ENCODE data around the gene KLRF2. TPM values are rescaled to one million over a fixed set of nuclear protein-coding genes. Genes with fewer than 3 reads are reported as not detected.

The KLRF2 gene
- total RNA-seq, 1 donor from 2014 or later = not detected

- DNase-seq = no peak
Observed at GRCh38 chr12:9888665-9889273, 7.5 kb downstream of the KLRF2 start.

DNA sequence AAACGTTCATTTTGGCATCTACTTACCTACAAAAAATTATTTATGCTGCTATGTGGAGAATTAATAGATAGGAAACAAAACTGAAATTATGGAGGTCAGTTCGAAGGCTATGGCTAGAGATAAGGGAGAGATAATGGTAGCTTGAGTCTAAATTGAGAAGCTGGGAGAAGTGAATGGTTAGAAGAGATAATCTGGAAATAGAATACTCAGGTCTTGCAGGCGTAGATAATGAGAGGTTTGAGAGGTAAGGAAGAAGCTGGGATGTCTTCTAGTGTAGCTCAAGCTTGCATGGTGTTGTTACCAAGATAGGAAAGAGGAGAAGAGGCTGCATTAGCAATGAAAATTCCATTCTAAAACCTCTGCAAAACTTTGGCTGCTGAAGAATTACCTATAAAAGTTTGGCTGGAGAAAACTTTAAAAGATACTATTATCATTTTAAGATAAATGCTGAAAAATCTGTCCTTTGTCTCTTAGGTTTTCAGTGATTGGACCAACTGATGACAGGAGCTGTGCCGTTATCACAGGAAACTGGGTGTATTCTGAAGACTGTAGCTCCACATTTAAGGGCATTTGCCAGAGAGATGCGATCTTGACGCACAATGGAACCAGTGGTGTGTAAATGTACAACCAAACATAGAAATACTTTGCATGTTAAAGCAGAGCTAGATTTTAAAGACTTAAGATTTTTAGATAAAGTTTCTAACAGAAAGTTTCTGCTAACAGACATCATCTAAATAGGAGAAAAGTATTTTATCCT, 14.1 kb downstream of the KLRF2 start:
- no peak for DNase-seq

- no peak for DNase-seq
Observed at GRCh38 chr12:9897535-9897934, 16.2 kb downstream of the KLRF2 start.

DNA sequence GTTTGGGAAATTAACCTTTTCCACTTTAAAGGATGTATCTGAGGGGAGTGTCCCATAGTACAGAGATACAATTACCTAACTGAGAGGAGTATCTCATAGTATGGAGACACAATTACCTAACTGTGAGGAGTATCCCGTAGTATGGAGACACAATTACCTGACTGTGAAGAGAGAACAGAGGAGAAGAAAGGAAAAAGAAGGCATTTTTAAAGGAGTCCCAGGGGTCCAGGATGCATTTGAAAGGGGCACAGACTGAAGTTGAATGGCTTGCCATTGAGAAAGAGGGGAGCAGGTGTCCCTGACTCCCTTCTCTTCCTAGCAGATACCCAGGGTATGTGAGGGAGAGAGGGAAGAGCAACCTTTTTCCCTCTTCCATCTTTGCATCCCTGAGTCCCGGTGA, 17.9 kb downstream of the KLRF2 start:
- DNase-seq = no peak

- DNase-seq = no peak
Observed at GRCh38 chr12:9900930-9901329, 19.6 kb downstream of the KLRF2 start.

- DNase-seq = no peak
Observed at GRCh38 chr12:9902539-9903228, 21.4 kb downstream of the KLRF2 start.

- DNase-seq = no peak
Observed at GRCh38 chr12:9906873-9907272, 25.6 kb downstream of the KLRF2 start.

- DNase-seq = no peak
Observed at GRCh38 chr12:9907769-9908168, 26.5 kb downstream of the KLRF2 start.

GRCh38 chr12:9908350-9908749, 27.1 kb downstream of the KLRF2 start:
- DNase-seq = no peak

DNA sequence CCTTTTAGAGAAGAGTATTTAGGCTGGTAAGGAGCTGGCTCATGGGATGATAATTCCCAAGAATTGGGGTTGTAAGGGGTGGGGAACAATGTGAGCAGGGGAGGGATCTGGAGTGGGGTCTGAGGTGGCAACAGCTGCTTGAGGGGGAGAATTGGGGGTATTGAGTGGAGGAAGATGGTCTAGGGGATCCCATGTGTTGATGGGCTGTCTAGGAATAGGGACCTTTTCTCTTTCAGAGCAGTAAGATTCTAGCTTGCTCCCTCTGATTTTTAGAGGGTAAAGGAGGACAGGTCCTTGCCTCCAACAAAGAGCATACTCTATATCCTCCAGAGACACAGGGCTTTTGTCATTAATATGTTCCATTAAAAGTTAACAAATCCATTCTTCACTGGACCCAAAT, 28.4 kb downstream of the KLRF2 start:
- DNase-seq = no peak

DNA sequence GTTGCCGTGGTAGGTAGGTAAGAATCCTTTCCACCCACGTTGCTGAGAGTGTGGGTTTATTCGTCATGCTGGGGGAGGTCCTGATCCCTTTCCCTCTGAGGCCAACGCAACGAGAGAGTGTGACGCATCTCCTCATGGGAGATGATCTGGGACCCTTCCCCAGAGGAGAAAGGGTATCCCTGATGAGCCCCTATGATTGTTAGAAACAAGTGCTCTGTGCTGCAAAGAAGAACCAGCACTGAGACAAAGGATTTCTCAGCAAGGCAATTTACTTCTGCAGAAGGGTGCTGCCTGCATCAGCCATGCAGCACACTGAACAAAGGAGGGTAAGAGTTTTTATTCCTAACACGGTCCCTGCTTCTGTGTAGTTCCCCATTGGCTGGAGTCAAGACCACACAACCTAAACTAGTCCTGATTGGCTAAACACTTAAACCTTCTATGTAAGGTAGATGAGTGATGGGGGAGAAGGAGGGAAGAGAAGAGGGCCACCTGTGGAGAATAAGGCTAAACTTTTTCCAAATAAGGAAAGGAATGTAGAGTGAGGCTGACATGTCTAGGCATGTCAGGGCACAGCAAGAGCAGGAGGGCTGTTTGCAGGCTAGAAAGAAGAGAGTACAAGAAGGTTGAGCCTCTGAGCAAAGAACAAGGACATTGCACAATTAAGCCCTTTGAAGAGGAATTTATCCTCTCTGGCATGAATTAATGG, 29.6 kb downstream of the KLRF2 start:
- DNase-seq = no peak

- DNase-seq = no peak
Observed at GRCh38 chr12:9911708-9912107, 30.4 kb downstream of the KLRF2 start.

- no peak for DNase-seq
Observed at GRCh38 chr12:9919443-9919842, 38.2 kb downstream of the KLRF2 start.

DNA sequence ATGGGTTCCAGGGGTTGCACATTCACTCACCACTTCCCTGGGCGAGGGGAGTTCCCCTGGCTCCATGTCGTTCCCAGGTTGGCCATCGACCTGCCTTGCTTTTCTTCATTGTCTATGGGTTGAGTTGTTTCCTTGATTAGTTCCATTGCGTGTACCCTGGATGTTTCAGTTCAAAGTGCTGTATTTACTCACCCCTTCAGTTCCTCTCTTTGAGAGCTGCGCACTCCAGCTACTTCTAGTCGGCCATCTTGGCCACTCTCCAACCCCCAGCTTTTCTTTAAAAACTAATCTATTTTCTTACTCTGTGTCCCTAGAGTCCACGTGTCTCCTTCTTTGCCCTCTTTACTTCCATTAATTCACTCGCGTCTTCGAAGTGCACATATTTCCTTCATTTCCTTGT, 39.2 kb downstream of the KLRF2 start:
- no peak for DNase-seq

- DNase-seq = no peak
Observed at GRCh38 chr12:9922429-9922828, 41.1 kb downstream of the KLRF2 start.

DNA sequence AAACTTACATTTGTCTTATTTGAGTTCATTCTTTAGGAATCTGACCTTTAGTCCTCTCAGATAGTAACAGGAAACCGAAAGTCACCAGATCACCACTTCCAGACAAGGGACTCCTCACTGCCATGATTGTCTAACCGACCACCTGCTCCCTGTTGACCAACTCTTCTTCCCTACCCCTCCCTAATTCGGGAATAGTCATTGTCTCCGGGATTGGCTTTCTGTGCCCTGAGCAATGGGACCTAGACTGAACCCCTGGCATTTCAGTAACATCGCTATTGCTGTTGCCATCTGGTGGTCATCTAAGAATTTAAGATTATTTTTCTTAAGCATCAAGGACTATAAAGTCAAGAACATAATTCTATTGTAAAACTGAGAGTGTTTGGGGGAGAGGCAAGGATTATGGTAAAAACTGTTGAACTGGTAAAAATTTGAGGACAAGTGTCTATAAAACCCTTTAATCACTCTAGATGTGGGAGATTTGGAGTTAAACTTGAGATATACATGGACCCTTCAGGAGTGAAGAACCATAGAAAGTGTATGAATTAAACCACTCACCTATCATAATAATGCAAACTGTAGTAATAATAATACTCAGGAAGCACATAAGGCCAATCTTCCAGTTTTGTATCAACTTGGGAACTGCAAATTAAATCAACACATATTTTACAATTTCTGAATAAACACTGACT, 44.6 kb downstream of the KLRF2 start:
- DNase-seq = peak; percentile 58

DNA sequence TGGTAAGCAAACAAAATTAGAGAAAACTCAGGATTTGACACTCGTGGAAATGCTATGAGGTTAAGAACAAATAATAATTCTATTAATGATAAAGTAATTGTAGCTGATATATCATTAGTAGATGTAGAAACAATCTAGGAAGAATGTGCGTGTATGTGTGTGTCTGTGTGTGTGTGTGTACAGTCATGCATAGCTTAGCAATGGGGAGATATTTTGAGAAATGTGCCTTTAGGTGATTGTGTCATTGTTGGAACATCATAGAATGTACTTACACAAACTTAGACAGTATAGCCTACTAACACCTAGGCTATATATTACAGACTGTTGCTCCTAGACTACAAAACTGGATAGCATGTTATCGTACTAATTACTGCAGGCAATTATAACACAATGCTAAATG, 45.6 kb downstream of the KLRF2 start:
- DNase-seq = no peak

DNA sequence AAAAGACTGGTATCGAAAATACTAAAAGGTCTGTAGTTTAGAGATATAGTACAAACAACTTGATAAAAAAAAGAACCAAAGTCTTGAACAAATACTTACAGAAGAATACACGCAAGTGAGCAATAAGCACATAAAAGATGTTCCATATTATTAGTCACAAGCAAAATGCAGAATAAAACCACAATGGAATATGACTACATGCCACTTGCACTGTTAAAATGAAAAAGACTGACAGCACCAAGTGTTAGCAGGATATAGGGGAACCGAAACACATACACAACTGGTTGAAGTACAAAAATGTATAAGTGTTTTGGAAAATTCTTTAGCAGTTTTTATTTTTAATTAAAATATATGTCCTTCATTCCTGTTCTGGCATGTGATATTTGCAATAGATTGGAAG, 47.3 kb downstream of the KLRF2 start:
- peak; percentile 24 for DNase-seq

- no peak for DNase-seq
Observed at GRCh38 chr12:9931245-9931644, 50.0 kb downstream of the KLRF2 start.

DNA sequence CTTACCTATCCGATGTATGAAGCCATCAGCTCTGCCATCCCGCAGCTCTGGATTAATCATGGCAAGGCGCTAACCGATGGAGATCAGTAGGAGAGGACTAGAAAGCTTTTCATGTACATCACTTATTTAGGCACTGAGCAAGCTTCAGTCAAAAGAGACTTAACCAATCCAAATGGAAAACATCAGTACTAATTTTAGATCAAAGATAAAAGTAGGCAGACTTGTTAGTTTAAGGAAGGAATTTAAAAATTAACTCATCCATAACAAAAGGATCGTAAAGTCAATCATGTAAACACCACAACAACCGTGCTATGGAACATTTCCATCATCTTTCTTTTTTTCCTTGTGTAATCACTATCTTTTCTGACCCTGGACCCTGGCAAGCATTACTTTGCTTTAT, 51.0 kb downstream of the KLRF2 start, which contains the start of gene CLEC2A:
Gene CLEC2A (minus strand): TSS at position 101 of the 400 bp plus-strand sequence. CDS start 41 bp downstream, at position 60.
- no peak for DNase-seq

GRCh38 chr12:9933958-9934357, 52.7 kb downstream of the KLRF2 start:
- peak; percentile 13 for DNase-seq

DNA sequence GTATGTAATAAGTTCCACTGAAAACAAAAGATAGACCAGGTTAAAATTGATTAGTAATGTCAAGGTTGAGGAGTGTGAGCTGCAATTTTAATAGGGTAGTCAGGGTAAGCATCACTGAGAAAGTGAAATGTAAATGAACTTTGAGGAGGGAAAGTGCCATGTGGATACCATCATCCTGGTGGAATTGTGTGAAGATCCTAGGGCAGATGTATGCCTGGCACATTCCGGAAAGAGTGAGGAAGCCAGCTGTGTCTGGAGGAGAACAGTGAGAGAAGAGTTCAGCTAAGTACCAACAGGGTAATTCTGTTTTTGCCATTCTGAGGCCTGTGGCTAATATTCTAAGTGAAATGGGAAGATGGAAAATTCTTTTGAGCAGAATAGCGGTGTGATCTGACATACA, 53.7 kb downstream of the KLRF2 start:
- no peak for DNase-seq

Measured in tongue (tissue), 2 donors.